HepG2 (cell line): Measurements from ENCODE around the gene GSG1. TPM values are rescaled to one million over a fixed set of nuclear protein-coding genes. Genes with fewer than 3 reads are reported as not detected.

Experiments
- CEBPZ ChIP-seq: IDR thresholded peaks from 2 replicates; pipeline ENCODE4 v1.6.1; 2012; ENCODE audit warnings: low read length, improper control_type of control experiment
- NR1H2 ChIP-seq: sonication (generic); formaldehyde crosslinking; IDR thresholded peaks from 2 replicates; pipeline ENCODE4 v1.8.1; 2022; ENCODE audit warnings: low read depth, missing genetic modification reagents, borderline replicate concordance
- RAD21 ChIP-seq: fragments of 450-650 bp; formaldehyde crosslinking; IDR thresholded peaks from 2 replicates; pipeline ENCODE4 v1.5.0; 2020; ENCODE audit warnings: mild to moderate bottlenecking
- SKIL ChIP-seq: sonication (generic); formaldehyde crosslinking; IDR thresholded peaks from 2 replicates; pipeline ENCODE4 v1.8.0; 2022; ENCODE audit warnings: missing genetic modification reagents, mild to moderate bottlenecking, moderate library complexity, borderline replicate concordance
- XBP1 ChIP-seq: sonication (generic); formaldehyde crosslinking; IDR thresholded peaks from 2 replicates; pipeline ENCODE4 v1.5.0; 2020; ENCODE audit warnings: missing genetic modification reagents
- ZNF432 ChIP-seq: sonication (generic); formaldehyde crosslinking; IDR thresholded peaks from 2 replicates; pipeline ENCODE4 v1.5.0; 2020; ENCODE audit warnings: missing genetic modification reagents, mild to moderate bottlenecking, borderline replicate concordance
- ZSCAN29 ChIP-seq: sonication (generic); formaldehyde crosslinking; conservative IDR thresholded peaks from 2 replicates; pipeline ENCODE4 v1.4.0; 2020; ENCODE audit warnings: mild to moderate bottlenecking, missing genetic modification reagents
- polyA plus RNA-seq, 8 experiments: library from polyadenylated mRNA; depleted of rRNA in 3 of 8; stranded (reverse) in 7 of 8; unstranded in 1 of 8; fragments of >200 nt; fragmentation: Illumina TruSeq in 4 of 8; extraction: Trizol in 4 of 8; gene quantifications; 2 replicates each; pipeline versions ENCODE4 v1.2.1 to v1.2.3, GENCODE V29; 2011 to 2016; ENCODE audit warnings: low read depth in 4 of 8, missing spikeins in 1 of 8, mixed read lengths in 1 of 8; ENCODE audit not compliant: insufficient read depth in 1 of 8
- total RNA-seq, 5 experiments: library from RNA; depleted of rRNA; stranded (reverse); fragments of >200 nt; fragmentation: Illumina TruSeq; extraction: Trizol; gene quantifications; 2 replicates each; pipeline ENCODE4 v1.2.3, GENCODE V29; 2016; ENCODE audit warnings: low read depth in 1 of 5

GSG1 gene
- total and polyA plus RNA-seq, 2 of the 13 experiments (the other 11 are each of a cell fraction or from before 2014, with no cell fraction given) = not detected

- no peak for TF ChIP-seq SKIL (CRISPR knock-in tag)
- TF ChIP-seq ZNF432 (CRISPR knock-in tag) = no peak
- no peak for TF ChIP-seq XBP1 (CRISPR knock-in tag)
- TF ChIP-seq NR1H2 (CRISPR knock-in tag) = no peak
- TF ChIP-seq ZSCAN29 (CRISPR knock-in tag) = no peak
- no peak for TF ChIP-seq CEBPZ
- TF ChIP-seq RAD21 (CRISPR knock-in tag) = no peak
- TF ChIP-seq, all 625 proteins: peak for 0
Measured at GRCh38 chr12:13146336-13146938, 43.0 kb upstream of the GSG1 start (continued).
